ENCODE measurements around the gene ZNF324.
A peak's percentile ranks its signal among the peaks of the same experiment; 100 is the strongest.
"Not testable (repeated sequence)": the region's sequence is repeated elsewhere in the genome, so short reads cannot be mapped to it uniquely, and the experiment has no call there.

The ZNF324 gene

DNA sequence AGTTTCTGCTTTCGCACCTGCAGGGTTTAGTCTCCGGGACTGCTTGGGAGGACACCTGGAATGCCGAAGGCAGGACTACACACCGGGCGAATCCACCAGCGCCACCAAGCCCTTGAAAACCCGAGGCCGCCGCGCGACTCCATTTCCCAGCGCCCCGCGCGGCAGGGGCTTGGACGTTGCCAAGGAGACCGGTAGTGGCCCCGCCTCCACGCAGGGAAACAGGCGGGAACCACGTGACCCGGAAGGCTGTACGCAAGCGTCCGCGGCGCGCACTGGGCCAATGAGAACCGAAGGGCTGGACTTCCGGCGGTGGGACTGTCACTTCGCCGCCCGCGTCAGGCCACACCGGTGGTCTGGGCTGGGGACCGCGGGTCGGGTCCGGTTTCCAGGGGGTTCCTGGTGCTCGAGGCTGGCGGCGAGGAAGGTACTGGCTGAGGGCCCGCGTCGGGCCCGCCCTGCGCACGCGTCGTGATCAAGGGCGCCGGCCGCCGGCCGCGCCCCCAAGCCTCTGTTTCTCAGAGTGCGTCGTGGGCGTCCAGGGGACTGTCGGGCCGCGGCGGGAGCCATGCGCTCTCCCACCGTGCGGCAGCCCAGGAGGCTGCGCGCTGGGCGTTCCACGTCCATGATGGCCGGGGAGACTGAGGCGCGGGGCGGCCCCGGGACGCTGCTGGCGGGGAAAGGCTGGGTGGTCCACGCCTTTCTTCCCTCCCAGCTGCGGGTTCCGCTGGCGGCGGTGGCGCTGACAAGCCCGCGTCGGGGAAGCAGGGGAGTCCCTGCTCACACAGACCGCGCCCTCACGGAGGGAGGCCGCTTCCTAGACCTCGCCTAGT, at the start of gene ZNF324:
TSS of gene ZNF324 (plus strand) at position 321 of the 830 bp plus-strand sequence. CDS start 2,106 bp downstream, outside the sequence.
- peak; percentile 98 for DNase-seq

DNA sequence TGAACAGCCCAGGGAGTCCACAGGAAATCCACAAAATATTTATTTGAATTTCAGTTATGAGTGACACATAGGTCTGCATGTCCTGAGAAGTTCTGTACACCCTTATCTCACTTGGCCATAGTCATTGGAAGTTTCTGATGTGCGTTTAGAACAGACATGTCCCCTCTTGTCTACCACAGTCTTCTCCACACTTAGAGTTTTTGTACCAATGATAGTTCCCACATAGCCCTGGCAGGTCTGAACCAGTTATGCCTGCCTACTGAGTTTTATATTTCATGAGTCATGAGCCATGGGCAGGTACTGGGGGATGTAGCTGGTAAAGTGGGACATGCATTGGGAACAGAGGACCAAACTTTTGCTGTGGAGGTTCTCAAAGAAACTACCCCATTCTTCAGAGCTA, 38.3 kb upstream of the ZNF324 start:
- no peak for DNase-seq

DNA sequence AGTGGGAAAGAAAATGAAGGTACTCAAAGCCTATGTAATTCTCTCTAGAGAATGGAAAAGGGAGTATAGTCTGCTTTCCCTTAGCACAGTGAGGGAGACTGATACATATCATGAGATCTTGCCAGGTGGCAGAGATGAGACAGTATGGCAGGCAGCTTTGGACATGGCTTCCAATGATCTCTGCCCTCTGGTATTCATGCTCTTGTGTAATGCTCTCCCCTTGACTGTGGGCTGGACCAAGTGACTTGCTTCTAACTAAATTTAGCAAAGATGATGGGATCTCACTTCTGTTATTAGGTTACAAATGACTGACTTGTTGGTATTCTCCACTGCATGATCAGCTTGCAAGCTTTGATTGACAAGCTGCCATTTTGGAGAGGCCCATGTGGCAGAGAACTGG, 37.1 kb upstream of the ZNF324 start:
- no peak for DNase-seq

DNA sequence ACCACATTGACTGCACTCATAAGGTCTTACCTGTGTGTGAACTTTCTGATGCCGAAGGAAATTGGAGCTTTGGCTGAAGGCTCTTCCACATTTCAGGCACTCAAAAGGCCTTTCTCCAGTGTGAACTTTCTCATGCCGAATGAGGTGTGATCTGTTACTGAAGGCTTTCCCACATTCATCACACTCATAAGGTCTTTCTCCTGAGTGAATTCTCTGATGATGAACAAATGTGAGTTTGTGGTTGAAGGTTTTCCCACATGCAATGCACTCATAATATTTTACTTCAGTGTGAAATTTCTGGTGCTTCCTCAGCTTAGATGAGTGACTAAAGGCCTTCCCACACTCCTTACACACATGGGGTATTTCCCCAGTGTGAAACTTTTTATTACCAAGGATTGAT, 32.7 kb upstream of the ZNF324 start:
- DNase-seq: no peak

DNA sequence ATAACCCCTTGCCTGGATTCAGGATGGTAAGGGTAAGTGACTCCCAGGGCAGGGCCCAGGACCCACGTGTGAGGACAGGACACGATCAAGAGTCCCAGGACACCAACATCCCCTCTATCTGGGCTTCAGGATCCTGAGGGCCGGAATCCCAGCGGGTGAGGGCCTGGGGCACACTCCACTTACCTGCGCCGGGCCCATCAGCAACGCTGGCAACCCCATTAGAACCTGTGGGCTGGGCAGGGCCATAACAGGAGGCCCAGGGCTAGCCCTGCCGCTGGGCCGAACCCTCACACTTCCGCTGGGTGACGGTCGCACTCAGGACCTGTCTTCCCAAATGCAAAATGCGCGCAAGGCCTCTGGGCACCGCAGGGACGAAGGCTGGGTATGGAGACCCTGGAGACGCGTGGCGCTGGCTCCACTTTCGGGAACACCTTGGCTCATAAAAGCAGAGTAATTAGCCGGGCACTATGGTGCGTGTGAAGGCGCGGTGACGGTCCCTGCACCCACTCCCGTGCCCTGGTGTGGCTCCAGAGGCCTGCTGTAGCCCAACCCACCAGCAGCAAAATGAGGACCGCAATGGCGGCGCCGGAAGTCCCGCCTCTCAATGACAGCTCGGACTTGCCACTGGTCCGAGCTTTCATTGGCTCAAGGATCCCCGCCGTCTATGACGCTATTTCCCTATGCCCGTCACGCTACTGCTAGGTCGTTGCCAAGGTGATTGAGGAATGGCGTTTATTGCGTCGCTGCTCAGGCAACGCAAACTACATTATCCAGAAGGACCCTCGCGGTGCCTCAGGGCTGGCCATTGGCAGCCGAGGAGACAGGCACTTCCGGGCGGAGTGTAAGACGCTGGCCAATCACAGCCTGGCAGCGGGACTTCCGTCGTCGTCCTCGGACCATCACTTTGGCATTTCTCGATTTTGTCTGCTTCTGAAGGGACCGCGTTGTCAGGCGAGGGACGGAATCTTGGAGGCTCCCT, 27.0 kb upstream of the ZNF324 start, which contains the start of gene ZNF132:
TSS of gene ZNF132 (minus strand) at position 578 of the 979 bp plus-strand sequence. CDS start at position 246, 332 bp downstream.
- DNase-seq: peak; percentile 100

DNA sequence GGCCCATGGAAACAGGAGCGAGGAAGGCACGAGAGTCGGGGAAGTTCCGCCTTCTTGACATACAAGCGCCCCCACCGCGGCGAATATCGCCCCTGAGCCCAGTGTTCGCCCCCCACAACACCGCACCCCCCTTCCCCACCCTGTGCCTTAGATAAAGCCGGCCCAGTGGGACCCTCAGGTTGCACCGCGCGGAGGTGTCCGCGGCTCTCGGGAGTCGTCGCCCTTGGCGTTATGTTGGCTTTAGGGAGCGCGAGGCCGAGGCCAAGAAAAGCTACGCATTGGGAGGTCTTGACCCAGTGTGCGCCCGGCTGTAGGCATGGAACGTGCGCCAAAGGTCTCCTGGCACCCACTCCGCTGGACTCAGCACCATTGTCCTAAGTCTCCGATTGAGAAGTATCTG, 26.3 kb upstream of the ZNF324 start:
- DNase-seq: no peak

DNA sequence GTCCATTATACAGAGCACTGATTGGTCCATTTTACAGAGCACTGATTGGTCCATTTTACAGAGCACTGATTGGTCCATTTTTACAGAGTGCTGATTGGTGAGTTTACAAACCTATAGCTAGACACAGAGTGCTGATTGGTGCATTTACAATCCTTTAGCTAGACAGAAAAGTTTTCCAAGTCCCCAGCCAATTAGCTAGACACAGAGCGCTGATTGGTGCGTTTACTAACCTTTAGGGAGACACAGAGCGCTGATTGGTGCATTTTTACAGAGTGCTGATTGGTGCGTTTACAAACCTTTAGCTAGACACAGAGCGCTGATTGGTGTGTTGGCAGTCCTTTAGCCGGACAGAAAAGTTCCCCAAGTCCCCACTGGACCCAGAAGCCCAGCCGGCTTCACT, 23.9 kb upstream of the ZNF324 start:
- not testable (repeated sequence) for DNase-seq

DNA sequence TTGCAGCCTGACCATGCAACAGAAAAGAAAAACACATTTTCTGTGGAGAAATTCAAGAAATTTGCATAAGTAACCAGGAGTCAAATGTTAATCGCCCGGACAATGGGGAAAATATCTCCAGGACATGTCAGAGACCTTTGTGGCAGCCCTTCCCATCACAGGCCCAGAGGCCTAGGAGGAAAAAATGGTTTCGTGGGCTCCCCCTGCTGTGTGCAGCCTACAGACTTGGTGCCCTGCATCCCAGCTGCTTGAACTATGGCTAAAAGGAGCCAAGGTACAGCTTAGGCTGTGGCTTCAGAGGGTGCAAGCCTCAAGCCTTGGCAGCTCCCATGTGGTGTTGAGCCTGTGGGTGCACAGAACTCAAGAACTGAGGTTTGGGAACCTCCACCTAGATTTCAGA, 18.0 kb upstream of the ZNF324 start:
- DNase-seq: not testable (repeated sequence)

DNA sequence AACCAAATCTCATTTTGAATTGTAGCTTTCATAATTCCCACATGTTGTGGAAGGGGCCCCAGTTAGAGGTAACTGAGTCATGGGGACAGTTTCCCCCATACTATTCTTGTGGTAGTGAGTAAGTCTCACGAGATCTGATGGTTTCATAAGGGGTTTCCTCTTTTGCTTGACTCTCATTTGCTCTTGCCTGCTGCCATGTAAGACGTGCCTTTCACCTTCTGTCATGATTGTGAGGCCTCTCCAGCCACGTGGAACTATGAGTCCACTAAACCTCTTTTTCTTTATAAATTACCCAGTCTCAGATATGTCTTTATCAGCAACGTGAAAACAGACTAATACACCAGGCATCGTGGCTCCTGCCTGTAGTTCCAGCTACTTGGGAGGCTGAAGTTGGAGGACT, 16.9 kb upstream of the ZNF324 start:
- DNase-seq: peak; percentile 32

DNA sequence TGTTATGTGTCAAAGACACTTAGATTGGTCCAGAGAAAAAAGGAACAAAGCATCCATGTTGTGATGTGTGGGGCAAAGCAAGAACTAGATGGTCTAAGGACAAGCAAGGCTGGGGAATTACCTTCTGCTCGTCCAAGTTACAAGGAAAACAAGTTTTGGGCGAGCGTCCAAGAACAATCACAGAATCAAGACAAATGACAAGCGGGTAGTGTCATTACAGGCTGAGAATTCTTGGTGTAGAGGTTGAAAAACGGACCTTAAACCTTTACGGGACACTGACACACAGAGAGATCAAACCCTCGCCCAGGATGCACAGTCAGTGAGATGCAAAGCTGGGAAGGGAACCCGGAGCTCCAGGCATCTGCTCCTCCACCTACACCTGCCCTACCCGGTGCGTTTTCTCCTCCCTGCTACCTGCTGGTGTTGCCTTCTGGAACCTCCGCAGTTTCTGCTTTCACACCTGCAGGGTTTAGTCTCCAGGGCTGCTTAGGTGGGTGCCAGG, 16.0 kb upstream of the ZNF324 start:
- no peak for DNase-seq

DNA sequence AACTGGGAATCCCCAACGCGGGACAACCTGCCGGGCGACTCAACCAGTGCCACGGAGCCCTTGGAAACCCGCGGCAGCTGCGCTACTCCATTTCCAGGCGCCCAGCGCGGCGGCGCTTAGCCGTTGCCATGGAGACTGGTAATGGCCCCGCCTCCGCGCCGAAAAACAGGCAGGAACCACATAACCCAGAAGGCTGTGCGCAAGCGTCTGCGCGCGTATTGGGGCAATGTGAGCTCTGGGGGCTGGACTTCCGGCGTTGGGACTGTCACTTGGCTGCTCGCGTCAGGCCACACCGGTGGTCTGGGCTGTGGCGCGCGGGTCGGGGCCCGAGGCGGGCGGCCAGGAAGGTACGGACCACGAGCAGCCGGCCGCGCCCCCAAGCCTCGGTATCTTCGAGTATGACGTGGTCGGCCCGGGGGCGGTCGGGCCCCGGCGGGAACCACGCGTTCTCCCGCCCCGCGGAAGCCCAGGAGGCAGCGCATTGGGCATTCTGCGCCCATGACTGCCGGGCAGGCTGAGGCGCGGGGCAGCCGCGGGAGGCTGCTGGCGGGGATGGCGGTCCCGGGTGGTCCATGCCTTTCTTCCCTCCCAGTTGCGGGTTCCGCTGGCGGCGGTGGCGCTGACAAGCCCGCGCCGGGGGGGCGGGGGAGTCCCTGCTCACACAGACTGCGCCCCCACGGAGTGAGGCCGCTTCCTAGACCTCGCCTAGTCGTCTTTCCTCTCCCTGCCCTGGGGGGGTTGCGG, 15.3 kb upstream of the ZNF324 start, which contains the start of gene ZNF324B:
TSS of gene ZNF324B (plus strand) at position 265 of the 744 bp plus-strand sequence. CDS start 2,080 bp downstream, outside the sequence.
- DNase-seq: peak; percentile 98

DNA sequence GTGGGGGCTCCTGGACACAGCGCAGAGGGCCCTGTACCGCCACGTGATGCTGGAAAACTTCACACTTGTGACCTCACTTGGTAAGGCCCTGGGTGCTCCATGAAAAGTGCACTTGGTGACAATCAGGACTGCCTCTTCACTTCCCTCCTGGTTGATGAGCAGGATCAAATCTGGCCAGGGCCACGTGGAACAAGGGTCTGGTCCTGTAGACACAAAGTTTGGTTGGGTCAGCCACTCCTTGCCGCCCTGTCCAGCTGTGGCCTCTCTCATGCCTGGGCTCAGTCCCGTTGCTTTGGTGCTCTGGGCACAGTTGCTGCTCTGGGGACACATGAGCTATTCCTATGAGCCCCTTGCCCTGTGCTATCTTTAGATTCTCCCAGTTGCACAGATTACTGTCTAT, 13.1 kb upstream of the ZNF324 start:
- no peak for DNase-seq

DNA sequence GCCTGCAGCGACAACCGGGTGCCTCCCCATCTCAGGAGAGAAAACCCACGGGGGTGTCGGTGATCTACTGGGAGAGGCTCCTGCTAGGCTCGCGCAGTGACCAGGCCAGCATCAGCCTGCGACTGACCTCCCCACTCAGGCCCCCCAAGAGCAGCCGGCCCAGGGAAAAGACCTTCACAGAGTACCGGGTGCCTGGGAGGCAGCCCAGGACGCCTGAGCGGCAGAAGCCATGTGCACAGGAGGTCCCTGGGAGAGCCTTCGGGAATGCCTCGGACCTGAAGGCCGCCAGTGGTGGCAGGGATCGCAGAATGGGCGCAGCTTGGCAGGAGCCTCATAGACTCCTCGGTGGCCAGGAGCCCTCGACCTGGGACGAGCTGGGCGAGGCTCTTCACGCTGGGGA, 11.6 kb upstream of the ZNF324 start:
- no peak for DNase-seq

DNA sequence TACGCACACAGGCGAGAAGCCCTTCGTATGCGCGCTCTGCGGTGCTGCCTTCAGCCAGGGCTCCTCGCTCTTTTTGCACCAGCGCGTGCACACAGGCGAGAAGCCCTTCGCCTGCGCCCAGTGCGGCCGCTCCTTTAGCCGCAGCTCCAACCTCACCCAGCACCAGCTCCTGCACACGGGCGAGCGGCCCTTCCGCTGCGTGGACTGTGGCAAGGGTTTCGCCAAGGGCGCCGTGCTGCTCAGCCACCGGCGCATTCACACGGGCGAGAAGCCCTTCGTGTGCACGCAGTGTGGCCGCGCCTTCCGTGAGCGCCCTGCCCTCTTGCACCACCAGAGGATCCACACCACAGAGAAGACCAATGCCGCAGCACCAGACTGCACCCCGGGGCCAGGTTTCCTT, 10.8 kb upstream of the ZNF324 start:
- no peak for DNase-seq

DNA sequence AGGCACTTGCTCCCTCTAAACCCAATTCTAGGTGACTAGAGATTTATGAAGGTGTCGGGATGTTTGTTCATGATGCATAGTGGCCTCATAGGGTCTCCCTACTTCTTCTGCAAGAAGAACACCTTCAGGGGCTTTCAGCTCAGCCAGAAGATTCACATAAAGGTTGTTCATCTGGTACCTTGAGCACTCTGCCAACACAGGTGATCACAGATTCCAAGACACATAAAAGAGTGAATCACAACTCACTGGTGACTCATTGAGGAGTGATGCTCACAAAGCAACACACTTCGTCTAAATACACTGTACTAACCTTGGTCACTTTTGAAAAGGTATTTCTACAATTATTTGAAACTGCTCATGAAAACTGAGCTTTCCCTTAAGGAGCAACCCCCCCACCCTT, 6.8 kb upstream of the ZNF324 start:
- no peak for DNase-seq

DNA sequence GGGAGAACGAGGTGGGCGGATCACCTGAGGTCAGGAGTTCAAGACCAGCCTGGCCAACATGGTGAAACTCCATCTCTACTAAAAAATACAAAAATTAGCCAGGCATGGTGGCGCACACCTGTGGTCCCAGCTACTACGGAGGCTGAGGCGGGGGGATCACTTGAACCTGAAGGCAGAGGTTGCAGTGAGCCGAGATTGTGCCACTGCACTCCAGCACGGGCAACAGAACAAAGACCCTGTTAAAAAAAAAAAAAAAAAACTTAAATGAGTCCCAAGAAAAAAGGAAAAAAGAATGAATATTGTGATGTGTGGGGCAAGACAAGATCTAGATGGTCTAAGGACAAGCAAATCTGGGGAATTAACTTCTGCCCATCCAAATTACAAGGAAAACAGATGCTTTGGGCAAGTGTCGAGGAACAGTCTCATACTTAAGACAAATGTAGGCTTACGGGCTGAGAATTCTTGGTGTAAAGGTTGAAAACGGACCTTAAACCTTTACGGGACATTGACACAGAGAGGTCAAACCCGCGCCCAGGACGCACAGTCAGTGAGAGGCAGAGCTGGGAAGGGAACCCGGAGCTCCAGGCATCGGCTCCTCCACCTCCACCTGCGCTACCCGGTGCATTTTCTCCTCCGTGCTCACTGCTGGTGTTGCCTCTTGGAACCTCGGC, 656 bp upstream of the ZNF324 start:
- DNase-seq: no peak

DNA sequence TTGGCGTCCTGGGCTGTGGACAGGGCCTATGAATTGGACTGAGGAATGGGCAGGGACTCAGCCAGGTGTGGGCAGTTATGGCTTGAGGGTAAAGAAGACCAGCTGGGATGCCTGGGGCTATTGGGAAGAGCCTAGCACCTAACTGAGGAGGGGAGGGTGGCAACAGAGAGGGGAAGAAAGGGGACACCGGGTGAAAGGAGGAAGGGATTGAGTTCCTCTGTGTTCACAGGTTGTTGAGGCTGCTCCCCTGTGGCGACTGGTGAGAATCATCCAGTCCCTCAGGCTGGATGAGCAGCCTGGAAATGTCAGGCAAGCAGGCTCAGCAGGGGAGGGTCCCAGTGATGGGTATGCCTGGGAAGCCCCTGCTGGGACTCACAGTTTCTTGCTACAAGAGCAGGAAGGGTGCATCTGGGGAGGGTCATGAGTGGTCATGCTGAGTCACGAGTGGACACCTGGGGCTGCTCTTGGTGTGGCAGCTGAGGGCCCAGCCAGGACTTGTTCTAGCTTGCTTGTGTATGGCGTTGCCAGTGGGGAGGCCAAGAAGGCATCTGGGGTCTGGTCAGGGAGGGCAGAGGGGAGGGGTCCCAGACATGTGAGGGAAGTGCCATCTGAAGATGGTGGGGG, 1.4 kb downstream of the ZNF324 start:
- DNase-seq: no peak

DNA sequence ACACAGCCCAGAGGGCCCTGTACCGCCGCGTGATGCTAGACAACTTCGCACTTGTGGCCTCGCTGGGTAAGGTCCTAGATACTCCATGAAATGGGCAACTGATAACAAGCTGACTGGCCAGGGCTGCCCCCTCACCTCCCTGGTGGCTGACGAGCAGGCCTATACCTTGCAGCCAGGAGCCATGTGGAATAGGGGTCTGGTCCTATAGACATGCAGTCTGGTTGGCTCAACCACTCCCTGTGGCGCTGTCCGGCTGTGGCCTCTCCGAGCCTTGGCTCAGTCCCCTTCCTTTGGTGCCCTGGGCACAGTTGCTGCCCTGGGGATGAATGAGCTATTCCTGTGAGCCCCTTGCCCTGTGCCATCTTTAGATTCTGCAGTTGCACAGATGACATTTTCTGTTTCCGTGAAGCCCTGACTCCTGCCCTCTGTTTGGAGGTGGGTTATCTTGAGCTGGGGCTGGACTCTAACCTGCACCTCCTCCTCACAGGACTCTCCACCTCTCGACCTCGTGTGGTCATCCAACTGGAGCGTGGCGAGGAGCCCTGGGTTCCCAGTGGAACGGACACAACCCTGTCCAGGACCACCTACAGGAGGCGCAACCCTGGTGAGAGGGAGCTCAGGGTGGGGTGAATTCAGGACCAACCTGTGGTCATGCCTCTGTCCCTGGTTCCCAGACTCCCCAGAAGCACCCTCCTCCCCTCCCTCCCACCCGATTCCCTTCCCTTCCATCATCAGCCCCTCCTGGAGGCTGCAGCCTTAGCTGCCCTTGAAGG, 2.5 kb downstream of the ZNF324 start:
- DNase-seq: no peak

DNA sequence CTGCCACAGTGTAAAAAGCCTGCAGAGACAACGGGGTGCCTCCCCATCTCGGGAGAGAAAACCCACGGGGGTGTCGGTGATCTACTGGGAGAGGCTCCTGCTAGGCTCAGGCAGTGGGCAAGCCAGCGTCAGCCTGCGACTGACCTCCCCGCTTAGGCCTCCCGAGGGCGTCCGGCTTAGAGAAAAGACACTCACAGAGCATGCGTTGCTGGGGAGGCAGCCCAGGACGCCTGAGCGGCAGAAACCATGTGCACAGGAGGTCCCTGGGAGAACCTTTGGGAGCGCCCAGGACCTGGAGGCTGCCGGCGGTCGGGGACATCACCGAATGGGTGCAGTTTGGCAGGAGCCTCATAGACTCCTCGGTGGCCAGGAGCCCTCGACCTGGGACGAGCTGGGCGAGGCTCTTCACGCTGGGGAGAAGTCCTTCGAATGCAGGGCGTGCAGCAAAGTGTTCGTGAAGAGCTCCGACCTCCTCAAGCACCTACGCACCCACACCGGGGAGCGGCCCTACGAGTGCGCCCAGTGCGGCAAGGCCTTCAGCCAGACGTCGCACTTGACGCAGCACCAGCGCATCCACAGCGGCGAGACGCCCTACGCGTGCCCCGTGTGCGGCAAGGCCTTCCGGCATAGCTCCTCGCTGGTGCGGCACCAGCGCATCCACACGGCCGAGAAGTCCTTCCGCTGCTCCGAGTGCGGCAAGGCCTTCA, 4.1 kb downstream of the ZNF324 start:
- DNase-seq: not testable (repeated sequence)

DNA sequence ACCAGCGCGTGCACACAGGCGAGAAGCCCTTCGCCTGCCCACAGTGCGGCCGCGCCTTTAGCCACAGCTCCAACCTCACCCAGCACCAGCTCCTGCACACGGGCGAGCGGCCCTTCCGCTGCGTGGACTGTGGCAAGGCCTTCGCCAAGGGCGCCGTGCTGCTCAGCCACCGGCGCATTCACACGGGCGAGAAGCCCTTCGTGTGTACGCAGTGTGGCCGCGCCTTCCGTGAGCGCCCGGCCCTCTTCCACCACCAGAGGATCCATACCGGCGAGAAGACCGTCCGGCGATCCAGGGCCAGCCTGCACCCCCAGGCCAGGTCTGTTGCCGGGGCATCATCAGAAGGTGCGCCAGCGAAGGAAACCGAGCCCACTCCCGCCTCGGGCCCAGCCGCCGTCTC, 4.9 kb downstream of the ZNF324 start:
- DNase-seq: no peak

Data from MV-4-11 (cell line).